Naive thymus-derived CD4-positive, alpha-beta T cell (primary cell): ENCODE data around the gene ATP6AP2. TPM values are rescaled to one million over a fixed set of nuclear protein-coding genes. Genes with fewer than 3 reads are reported as not detected.

Source experiments
- ATAC-seq: fragments of 150-1000 bp; cut with Tn5 transposase; 2 replicates; pipeline ENCODE4 v1.10.0; 2021; ENCODE audit warnings: mild to moderate bottlenecking, moderate library complexity
- CTCF ChIA-PET: fragments of 350-600 bp; sonication (Branson Sonifier 250); formaldehyde crosslinking; loops from one replicate; lab custom pipeline; 2021; ENCODE audit warnings: antibody characterized with exemption; lab: Charles Lee
- POLR2A ChIA-PET: fragments of 350-600 bp; sonication (Branson Sonifier 250); formaldehyde crosslinking; loops from one replicate; lab custom pipeline; 2021; ENCODE audit warnings: antibody characterized with exemption, inconsistent platforms; lab: Charles Lee
- DNase-seq, 9 donors: peaks; one replicate each; pipeline versions ENCODE4 v3.0.0 to v3.0.0-alpha.2; 2020 to 2022; ENCODE audit warnings: mixed read lengths in 1 of 9
- H3K27ac ChIP-seq: one replicate; pipeline ENCODE4 v1.7.0; 2013; ENCODE audit warnings: mild to moderate bottlenecking, low read depth, low read length, moderate library complexity
- H3K27me3 ChIP-seq, 2 donors: one replicate each; pipeline ENCODE4 v1.7.0; 2013; ENCODE audit warnings: low read length in 2 of 2, mild to moderate bottlenecking in 2 of 2, moderate library complexity in 2 of 2; ENCODE audit not compliant: control insufficient read depth in 2 of 2, insufficient read depth in 2 of 2
- H3K36me3 ChIP-seq, 3 experiments: 1 replicate in 2 of 3; 2 replicates in 1 of 3; pipeline ENCODE4 v1.7.0; 2013; ENCODE audit warnings: low read length in 3 of 3, mild to moderate bottlenecking in 3 of 3, moderate library complexity in 1 of 3; ENCODE audit not compliant: insufficient read depth in 3 of 3, control insufficient read depth in 2 of 3
- H3K4me1 ChIP-seq, 2 donors: one replicate each; pipeline ENCODE4 v1.7.0; 2013; ENCODE audit warnings: low read length in 2 of 2, mild to moderate bottlenecking in 2 of 2, moderate library complexity in 1 of 2; ENCODE audit not compliant: control insufficient read depth in 2 of 2, insufficient read depth in 2 of 2
- H3K4me3 ChIP-seq: 2 replicates; pipeline ENCODE4 v1.7.0; 2013; ENCODE audit warnings: mild to moderate bottlenecking, low read length
- H3K9me3 ChIP-seq, 3 experiments: 1 replicate in 2 of 3; 2 replicates in 1 of 3; pipeline ENCODE4 v1.7.0; 2013; ENCODE audit warnings: low read length in 3 of 3; ENCODE audit not compliant: control insufficient read depth in 2 of 3
- H3K27ac Mint-ChIP-seq, 9 donors: one replicate each; pipeline ENCODE4 v1.8.0; 2020 to 2022; ENCODE audit warnings: mixed read lengths in 9 of 9, mild to moderate bottlenecking in 8 of 9, moderate library complexity in 5 of 9, inconsistent platforms in 2 of 9
- H3K27me3 Mint-ChIP-seq, 5 donors: one replicate each; pipeline ENCODE4 v1.8.0; 2021 to 2022; ENCODE audit warnings: mixed read lengths in 5 of 5, mild to moderate bottlenecking in 1 of 5
- H3K36me3 Mint-ChIP-seq, 5 donors: one replicate each; pipeline ENCODE4 v1.8.0; 2020 to 2022; ENCODE audit warnings: mixed read lengths in 5 of 5, mild to moderate bottlenecking in 3 of 5, inconsistent platforms in 1 of 5
- H3K4me1 Mint-ChIP-seq, 7 donors: one replicate each; pipeline ENCODE4 v1.8.0; 2020 to 2022; ENCODE audit warnings: mixed read lengths in 7 of 7, mild to moderate bottlenecking in 3 of 7, inconsistent platforms in 1 of 7
- H3K4me3 Mint-ChIP-seq, 10 donors: one replicate each; pipeline ENCODE4 v1.8.0; 2020 to 2022; ENCODE audit warnings: mild to moderate bottlenecking in 10 of 10, mixed read lengths in 10 of 10, moderate library complexity in 6 of 10, inconsistent platforms in 2 of 10
- H3K9me3 Mint-ChIP-seq, 11 donors: one replicate each; pipeline ENCODE4 v1.8.0; 2020 to 2022; ENCODE audit warnings: mixed read lengths in 11 of 11, mild to moderate bottlenecking in 4 of 11, inconsistent platforms in 1 of 11, moderate library complexity in 1 of 11
- intact Hi-C, 2 donors: fragments of 100-400 bp; cut with micrococcal nuclease; formaldehyde crosslinking; loops; one replicate each; pipeline ENCODE4 v1.15.1; 2023
- polyA plus RNA-seq, 2 donors: library from polyadenylated mRNA; unstranded; fragments of 300-500 nt; fragmentation: Illumina TruSeq; gene quantifications; one replicate each; pipeline ENCODE4 v1.2.3, GENCODE V29; 2021
- total RNA-seq, 6 experiments: library from RNA in 5 of 6; stranded (reverse) in 5 of 6; gene quantifications; 1 replicate in 5 of 6; 2 replicates in 1 of 6; pipeline ENCODE4 v1.2.3 and lab custom pipeline; 2021 to 2026

Gene ATP6AP2
- total and polyA plus RNA-seq, 7 experiments from 2014 or later, result 72.0 to 195 (median 87.6) TPM

GRCh38 chrX:40542208-40542607 is 38.6 kb upstream of the ATP6AP2 start:
- H3K9me3 ChIP-seq, result no peaks in the 10 kb centered on the region
- peaks cover 4 to 6% of the 10 kb centered on the region in 2 donors for H3K4me1 ChIP-seq
- intact Hi-C loops, result loop anchor here in 1 of 2 donors (5.0 kb wide), 1 partner anchor 40 kb away; the partner anchor contains the start of gene ATP6AP2
- DNase-seq, result no peak
- no peak for ATAC-seq
- POLR2A ChIA-PET, result no interaction called here
- H3K4me3 ChIP-seq, result no peak overlapping the region
- Mint-ChIP-seq H3K36me3 (no peaks in the 10 kb centered on the region), H3K27me3 (peaks cover 0 to 4% (median 0%) of the 10 kb centered on the region in 5 donors), H3K4me1 (peaks cover 15 to 32% (median 24%) of the 10 kb centered on the region in 7 donors), H3K27ac (peak overlapping the region in 1 of 9 donors; percentile 41), H3K9me3 (peaks cover 0 to 2% (median 0%) of the 10 kb centered on the region in 11 donors), H3K4me3 (no peak overlapping the region)
- CTCF ChIA-PET, result no interaction called here
- no peak overlapping the region for H3K27ac ChIP-seq
- H3K36me3 ChIP-seq, result no peaks in the 10 kb centered on the region
- no peaks in the 10 kb centered on the region for H3K27me3 ChIP-seq

- H3K27me3 Mint-ChIP-seq, result peaks cover 0 to 2% (median 0%) of the 10 kb centered on the region in 5 donors
- no peaks in the 10 kb centered on the region for H3K9me3 Mint-ChIP-seq
- no peaks in the 10 kb centered on the region for H3K36me3 Mint-ChIP-seq
- no peaks in the 10 kb centered on the region for H3K9me3 ChIP-seq
- H3K4me1 Mint-ChIP-seq, result peaks cover 15 to 31% (median 22%) of the 10 kb centered on the region in 7 donors
- H3K4me3 Mint-ChIP-seq, result no peak overlapping the region
- intact Hi-C loops, result loop anchor here in 1 of 2 donors (5.0 kb wide), 1 partner anchor 39 kb away; the partner anchor contains the start of gene ATP6AP2
- no peak for ATAC-seq
- no peak overlapping the region for H3K4me3 ChIP-seq
- no peak for DNase-seq
- POLR2A ChIA-PET, result no interaction called here
- H3K27me3 ChIP-seq, result no peaks in the 10 kb centered on the region
- H3K36me3 ChIP-seq, result no peaks in the 10 kb centered on the region
- H3K27ac Mint-ChIP-seq, result no peak overlapping the region
- H3K4me1 ChIP-seq, result peaks cover 4 to 6% of the 10 kb centered on the region in 2 donors
- no peak overlapping the region for H3K27ac ChIP-seq
- CTCF ChIA-PET, result interaction anchor here (0.6 to 1.3 kb wide), 2 partner anchors 9 to 138 kb away, joined by 3 read pairs; no protein-coding TSS in a partner anchor
Measured at GRCh38 chrX:40542972-40543371, 37.8 kb upstream of the ATP6AP2 start.

- H3K4me1 Mint-ChIP-seq, result peaks cover 14 to 25% (median 16%) of the 10 kb centered on the region in 7 donors
- Histone ChIP-seq H3K4me3 (no peak overlapping the region), H3K27me3 (no peaks in the 10 kb centered on the region), H3K4me1 (peaks cover 2 to 6% of the 10 kb centered on the region in 2 donors), H3K9me3 (no peaks in the 10 kb centered on the region), H3K36me3 (no peaks in the 10 kb centered on the region), H3K27ac (no peak overlapping the region)
- H3K36me3 Mint-ChIP-seq, result no peaks in the 10 kb centered on the region
- peak overlapping the region in 7 of 10 donors; percentile 29 to 76 (median 53) for H3K4me3 Mint-ChIP-seq
- ATAC-seq (no peak), DNase-seq (peak in 7 of 9 donors; percentile 15 to 45 (median 36))
- no peaks in the 10 kb centered on the region for H3K9me3 Mint-ChIP-seq
- ChIA-PET POLR2A (interaction anchor here (0.7 to 1.5 kb wide), 5 partner anchors 42 to 502 kb away, joined by 3 to 5 read pairs (median 4); no protein-coding TSS in a partner anchor), CTCF (interaction anchor here (0.5 to 1.6 kb wide), 18 partner anchors 8 to 572 kb away, joined by 3 to 17 read pairs (median 3); no protein-coding TSS in a partner anchor)
- no peaks in the 10 kb centered on the region for H3K27me3 Mint-ChIP-seq
- intact Hi-C loops, result loop anchor here (1.0 to 5.0 kb wide), 7 partner anchors 39 to 251 kb away; partner anchors contain the start of genes ATP6AP2 (in 1 of the 2), CXorf38 (in 1 of the 2) and MED14 (in 1 of the 2)
- H3K27ac Mint-ChIP-seq, result peak overlapping the region in 2 of 9 donors; percentile 28 to 38
Measured at GRCh38 chrX:40543661-40544328, 37.0 kb upstream of the ATP6AP2 start.

- Mint-ChIP-seq H3K27ac (no peak overlapping the region), H3K4me3 (peak overlapping the region in 1 of 10 donors; percentile 59), H3K4me1 (peaks cover 7 to 16% (median 9%) of the 10 kb centered on the region in 7 donors), H3K9me3 (no peaks in the 10 kb centered on the region), H3K27me3 (no peaks in the 10 kb centered on the region), H3K36me3 (no peaks in the 10 kb centered on the region)
- Histone ChIP-seq H3K4me1 (peaks cover 0 to 2% of the 10 kb centered on the region in 2 donors), H3K27me3 (no peaks in the 10 kb centered on the region), H3K4me3 (no peak overlapping the region), H3K36me3 (no peaks in the 10 kb centered on the region), H3K27ac (no peak overlapping the region), H3K9me3 (no peaks in the 10 kb centered on the region)
- CTCF ChIA-PET, result interaction anchor here (0.5 to 1.6 kb wide), 18 partner anchors 8 to 1286 kb away, joined by 3 to 17 read pairs (median 4); no protein-coding TSS in a partner anchor
- no peak for DNase-seq
- intact Hi-C loops, result loop anchor here (1.0 to 5.0 kb wide), 7 partner anchors 38 to 250 kb away; partner anchors contain the start of genes ATP6AP2 (in 1 of the 2), CXorf38 (in 1 of the 2) and MED14 (in 1 of the 2)
- no peak for ATAC-seq
- POLR2A ChIA-PET, result interaction anchor here (0.7 to 1.5 kb wide), 5 partner anchors 41 to 501 kb away, joined by 3 to 5 read pairs (median 4); no protein-coding TSS in a partner anchor
Measured at GRCh38 chrX:40544343-40545266, 36.2 kb upstream of the ATP6AP2 start.

- Mint-ChIP-seq H3K36me3 (no peaks in the 10 kb centered on the region), H3K27me3 (no peaks in the 10 kb centered on the region), H3K9me3 (no peaks in the 10 kb centered on the region), H3K4me1 (peaks cover 0 to 8% (median 6%) of the 10 kb centered on the region in 7 donors), H3K27ac (no peak overlapping the region), H3K4me3 (no peak overlapping the region)
- Histone ChIP-seq H3K27ac (no peak overlapping the region), H3K36me3 (no peaks in the 10 kb centered on the region), H3K9me3 (no peaks in the 10 kb centered on the region), H3K27me3 (no peaks in the 10 kb centered on the region), H3K4me3 (no peak overlapping the region), H3K4me1 (no peaks in the 10 kb centered on the region)
- ChIA-PET POLR2A (no interaction called here), CTCF (no interaction called here)
- intact Hi-C loops, result no loop called here
- ATAC-seq, result no peak
- no peak for DNase-seq
Measured at GRCh38 chrX:40546870-40547269, 33.9 kb upstream of the ATP6AP2 start.

- intact Hi-C loops, result no loop called here
- Histone ChIP-seq H3K4me3 (no peak overlapping the region), H3K9me3 (no peaks in the 10 kb centered on the region), H3K27ac (no peak overlapping the region), H3K4me1 (no peaks in the 10 kb centered on the region), H3K27me3 (no peaks in the 10 kb centered on the region), H3K36me3 (no peaks in the 10 kb centered on the region)
- no peaks in the 10 kb centered on the region for H3K9me3 Mint-ChIP-seq
- no peaks in the 10 kb centered on the region for H3K4me1 Mint-ChIP-seq
- no peak for DNase-seq
- no peaks in the 10 kb centered on the region for H3K36me3 Mint-ChIP-seq
- ATAC-seq, result no peak
- ChIA-PET CTCF (no interaction called here), POLR2A (interaction anchor here (0.8 kb wide), 1 partner anchor 1295 kb away, joined by 3 read pairs; no protein-coding TSS in a partner anchor)
- no peak overlapping the region for H3K4me3 Mint-ChIP-seq
- H3K27ac Mint-ChIP-seq, result no peak overlapping the region
- H3K27me3 Mint-ChIP-seq, result peaks cover 0 to 3% (median 0%) of the 10 kb centered on the region in 5 donors
Measured at GRCh38 chrX:40550066-40550465, 30.7 kb upstream of the ATP6AP2 start.
